HCT116 (cell line): ENCODE data around the gene DACT1. TPM values are rescaled to one million over a fixed set of nuclear protein-coding genes. Genes with fewer than 3 reads are reported as not detected.

Experiments
- ATAC-seq: fragments of 200-7000 bp; cut with Tn5 transposase; 2 replicates; pipeline ENCODE4 v1.9.1; 2020; ENCODE audit warnings: mild to moderate bottlenecking, moderate library complexity
- BruUV-seq: library from RNA; stranded (reverse); fragments of 400-500 nt; replicated peaks from 2 replicates; lab custom pipeline; 2021; lab: Mats Ljungman, UMichigan
- CTCF ChIA-PET: fragments of 300-600 bp; sonication (Branson Sonifier 250); formaldehyde crosslinking; loops from one replicate; lab custom pipeline; 2021; ENCODE audit warnings: antibody characterized with exemption; lab: Charles Lee
- POLR2A ChIA-PET: fragments of 300-600, 350-600 bp; sonication (Branson Sonifier 250); formaldehyde crosslinking; loops from one replicate; lab custom pipeline; 2021; ENCODE audit warnings: antibody characterized with exemption; lab: Charles Lee
- RAD21 ChIA-PET, 2 experiments: fragments of 300-600 bp; sonication (Branson Sonifier 250); formaldehyde crosslinking; loops; one replicate each; lab custom pipeline; 2023; ENCODE audit warnings: low total read pairs in 2 of 2; ENCODE audit not compliant: uncharacterized antibody in 2 of 2, unreplicated experiment in 2 of 2, low non-redundant PET in 1 of 2; lab: Charles Lee
- DNase-seq: peaks from one replicate; pipeline ENCODE4 v3.0.0-alpha.2; 2010; ENCODE audit warnings: low read depth, low spot score
- H2AFZ ChIP-seq: fragments of 200-600 bp; shearing (Covaris generic), sonication (generic); 2 replicates; pipeline ENCODE4 v1.6.1; 2017; ENCODE audit warnings: low read depth, mixed run types, mixed read lengths, antibody characterized with exemption, low read length; ENCODE audit not compliant: poor library complexity, severe bottlenecking
- H3K27ac ChIP-seq: 2 replicates; pipeline ENCODE4 v1.5.1; 2012; ENCODE audit warnings: low read depth, low read length
- H3K27me3 ChIP-seq: fragments of 200-600 bp; sonication (generic); 2 replicates; pipeline ENCODE4 v1.6.1; 2016; ENCODE audit warnings: mixed run types, low read length, mixed read lengths; ENCODE audit not compliant: insufficient read depth
- H3K36me3 ChIP-seq, 2 experiments: fragments of 200-500 bp in 1 of 2; fragments of 200-600 bp in 1 of 2; sonication (Bioruptor generic) in 1 of 2; sonication (generic) in 1 of 2; 2 replicates each; pipeline versions ENCODE4 v1.5.1 to v1.6.1; 2014 to 2016; ENCODE audit warnings: low read length in 2 of 2, inconsistent platforms in 1 of 2, mixed read lengths in 1 of 2, mixed run types in 1 of 2; ENCODE audit not compliant: insufficient read depth in 2 of 2, control insufficient read depth in 1 of 2
- H3K4me1 ChIP-seq, 2 experiments: fragments of 200-600 bp in 1 of 2; sonication (generic) in 1 of 2; 2 replicates each; pipeline versions ENCODE4 v1.5.1 to v1.6.1; 2012 to 2017; ENCODE audit warnings: low read length in 2 of 2, inconsistent platforms in 1 of 2, mild to moderate bottlenecking in 1 of 2, mixed read lengths in 1 of 2, mixed run types in 1 of 2, moderate library complexity in 1 of 2; ENCODE audit not compliant: insufficient read depth in 2 of 2, control insufficient read depth in 1 of 2
- H3K4me2 ChIP-seq: fragments of 200-600 bp; sonication (generic); 2 replicates; pipeline ENCODE4 v1.6.1; 2017; ENCODE audit warnings: mixed run types, low read length, mixed read lengths
- H3K4me3 ChIP-seq, 2 experiments: fragments of 200-600 bp in 1 of 2; sonication (generic) in 1 of 2; replicated peaks in 1 of 2; 2 replicates each; pipeline ENCODE4 v1.5.1; 2011 to 2016; ENCODE audit warnings: low read length in 2 of 2, control low read depth in 1 of 2, low read depth in 1 of 2, mild to moderate bottlenecking in 1 of 2, mixed read lengths in 1 of 2, mixed run types in 1 of 2
- H3K79me2 ChIP-seq: fragments of 200-600 bp; sonication (generic); 2 replicates; pipeline ENCODE4 v1.6.1; 2017; ENCODE audit warnings: mild to moderate bottlenecking, mixed run types, low read length, moderate library complexity, mixed read lengths; ENCODE audit not compliant: insufficient read depth
- H3K9ac ChIP-seq: fragments of 200-600 bp; sonication (generic); 2 replicates; pipeline ENCODE4 v1.6.1; 2016; ENCODE audit warnings: low read length, mixed read lengths
- H3K9me2 ChIP-seq: fragments of 200-600 bp; sonication (generic), shearing (Covaris generic); 2 replicates; pipeline ENCODE4 v1.6.1; 2017; ENCODE audit warnings: mixed run types, mild to moderate bottlenecking, moderate library complexity; ENCODE audit not compliant: insufficient read depth
- H3K9me3 ChIP-seq, 2 experiments: fragments of 200-500 bp in 1 of 2; fragments of 200-600 bp in 1 of 2; sonication (Bioruptor generic) in 1 of 2; sonication (generic) in 1 of 2; 2 replicates each; pipeline ENCODE4 v1.6.1; 2014 to 2017; ENCODE audit warnings: low read length in 2 of 2, mixed read lengths in 2 of 2, inconsistent platforms in 1 of 2, low read depth in 1 of 2, mild to moderate bottlenecking in 1 of 2, mixed run types in 1 of 2, moderate library complexity in 1 of 2; ENCODE audit not compliant: control insufficient read depth in 1 of 2, insufficient read depth in 1 of 2
- H4K20me1 ChIP-seq: fragments of 200-600 bp; sonication (generic), shearing (Covaris generic); 2 replicates; pipeline ENCODE4 v1.6.1; 2017; ENCODE audit warnings: mixed run types, mild to moderate bottlenecking, moderate library complexity; ENCODE audit not compliant: insufficient read depth
- CBX3 ChIP-seq: IDR thresholded peaks from 2 replicates; pipeline ENCODE4 v1.6.1; 2012; ENCODE audit warnings: low read depth
- EGR1 ChIP-seq: IDR thresholded peaks from 2 replicates; pipeline ENCODE4 v1.6.1; 2012; ENCODE audit warnings: low read depth
- ELF1 ChIP-seq: IDR thresholded peaks from 2 replicates; pipeline ENCODE4 v1.6.1; 2012; ENCODE audit warnings: low read depth, borderline replicate concordance
- EZH2 ChIP-seq: fragments of 200-600 bp; sonication (generic); IDR thresholded peaks from 2 replicates; pipeline ENCODE4 v1.6.1; 2017; ENCODE audit warnings: antibody characterized with exemption, mixed run types
- EZH2phosphoT487 ChIP-seq: fragments of 200-600 bp; IDR thresholded peaks from 2 replicates; pipeline ENCODE4 v1.6.1; 2018; ENCODE audit warnings: antibody characterized with exemption, borderline replicate concordance
- JUND ChIP-seq: IDR thresholded peaks from 2 replicates; pipeline ENCODE4 v1.6.1; 2012
- POLR2A ChIP-seq: IDR thresholded peaks from 2 replicates; pipeline ENCODE4 v1.7.0; 2011; ENCODE audit warnings: borderline replicate concordance; ENCODE audit not compliant: insufficient read depth, insufficient read length; ENCODE audit errors: extremely low read depth
- SIN3A ChIP-seq: IDR thresholded peaks from 2 replicates; pipeline ENCODE4 v1.6.1; 2012; ENCODE audit warnings: low read depth
- SRF ChIP-seq: IDR thresholded peaks from 2 replicates; pipeline ENCODE4 v1.6.1; 2012; ENCODE audit warnings: low read depth
- ZNF274 ChIP-seq: fragments of 200-500 bp; sonication (Bioruptor generic); IDR thresholded peaks from 2 replicates; pipeline ENCODE4 v1.6.1; 2014; ENCODE audit warnings: mild to moderate bottlenecking, low read depth, low read length, inconsistent platforms
- intact Hi-C: fragments of 100-400 bp; cut with micrococcal nuclease; formaldehyde crosslinking; loops from 2 replicates; pipeline ENCODE4 v1.10.0; 2022
- total RNA-seq: library from RNA; stranded (reverse); gene quantifications from one replicate; pipeline ENCODE4 v1.2.1, GENCODE V29; 2021; ENCODE audit not compliant: unreplicated experiment
- TF ChIP-seq, protein P1 (sequence below): IDR thresholded peaks from 2 replicates; pipeline ENCODE4 v1.6.1; 2012; ENCODE audit warnings: low read depth
- TF ChIP-seq, protein P2 (sequence below): IDR thresholded peaks from 2 replicates; pipeline ENCODE4 v1.6.1; 2012
- TF ChIP-seq, protein P3 (sequence below): IDR thresholded peaks from 2 replicates; pipeline ENCODE4 v1.6.1; 2012
- TF ChIP-seq, protein P4 (sequence below): IDR thresholded peaks from 2 replicates; pipeline ENCODE4 v1.6.1; 2011; ENCODE audit warnings: mild to moderate bottlenecking, low read length, moderate library complexity; ENCODE audit not compliant: insufficient replicate concordance; ENCODE audit errors: extremely low read depth
- TF ChIP-seq, protein P5 (sequence below), 3 experiments: fragments of 200-600 bp in 1 of 3; sonication (generic) in 1 of 3; IDR thresholded peaks in 2 of 3; conservative IDR thresholded peaks in 1 of 3; 2 replicates each; pipeline ENCODE4 v1.5.1; 2012 to 2017; ENCODE audit warnings: low read depth in 2 of 3, low read length in 2 of 3, antibody characterized with exemption in 1 of 3, borderline replicate concordance in 1 of 3, control low read depth in 1 of 3, mild to moderate bottlenecking in 1 of 3, mixed read lengths in 1 of 3, mixed run types in 1 of 3, moderate library complexity in 1 of 3; ENCODE audit not compliant: insufficient read depth in 1 of 3

The DACT1 gene
- total RNA-seq, 1 experiment from 2014 or later = 1.6 TPM

DNA sequence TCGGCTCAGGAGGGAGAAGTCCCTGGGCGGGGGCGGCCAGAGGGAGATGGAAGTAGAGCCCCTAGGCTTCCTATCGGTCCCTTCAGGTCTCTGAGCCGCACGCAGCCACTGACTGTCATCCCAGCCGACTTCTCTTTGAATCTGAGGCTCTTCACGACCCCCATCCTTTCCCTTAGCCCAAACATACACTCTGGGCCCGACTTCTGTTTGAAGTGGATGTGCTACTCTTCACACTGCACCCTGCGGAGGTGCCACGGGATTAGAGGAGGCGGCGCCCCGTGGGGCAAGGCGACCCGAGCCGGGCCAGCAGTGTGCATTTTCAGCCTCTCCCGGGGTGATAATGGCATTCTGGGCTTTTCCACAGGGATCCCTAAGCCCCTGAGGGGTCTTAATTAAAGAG, 6.0 kb upstream of the DACT1 start:
- no TSS peak for BruUV-seq
- no peak for DNase-seq
- no peaks in the 10 kb centered on the region for H3K9me3 ChIP-seq
- ATAC-seq = no peak
- ChIA-PET POLR2A (no interaction called here), CTCF (no interaction called here), RAD21 (no interaction called here)
- H3K27ac ChIP-seq = no peak overlapping the region
- peaks cover 0 to 23% of the 10 kb centered on the region in 2 experiments; a peak in 2 of 4 replicates for H3K4me1 ChIP-seq
- H4K20me1 ChIP-seq = no peaks in the 10 kb centered on the region
- H3K36me3 ChIP-seq = no peaks in the 10 kb centered on the region
- no peak overlapping the region for H2AFZ ChIP-seq
- no peak overlapping the region for H3K9ac ChIP-seq
- H3K27me3 ChIP-seq = no peaks in the 10 kb centered on the region
- H3K4me2 ChIP-seq = no peak overlapping the region
- no peaks in the 10 kb centered on the region for H3K9me2 ChIP-seq
- intact Hi-C loops = no loop called here
- TF ChIP-seq, protein P1, sequence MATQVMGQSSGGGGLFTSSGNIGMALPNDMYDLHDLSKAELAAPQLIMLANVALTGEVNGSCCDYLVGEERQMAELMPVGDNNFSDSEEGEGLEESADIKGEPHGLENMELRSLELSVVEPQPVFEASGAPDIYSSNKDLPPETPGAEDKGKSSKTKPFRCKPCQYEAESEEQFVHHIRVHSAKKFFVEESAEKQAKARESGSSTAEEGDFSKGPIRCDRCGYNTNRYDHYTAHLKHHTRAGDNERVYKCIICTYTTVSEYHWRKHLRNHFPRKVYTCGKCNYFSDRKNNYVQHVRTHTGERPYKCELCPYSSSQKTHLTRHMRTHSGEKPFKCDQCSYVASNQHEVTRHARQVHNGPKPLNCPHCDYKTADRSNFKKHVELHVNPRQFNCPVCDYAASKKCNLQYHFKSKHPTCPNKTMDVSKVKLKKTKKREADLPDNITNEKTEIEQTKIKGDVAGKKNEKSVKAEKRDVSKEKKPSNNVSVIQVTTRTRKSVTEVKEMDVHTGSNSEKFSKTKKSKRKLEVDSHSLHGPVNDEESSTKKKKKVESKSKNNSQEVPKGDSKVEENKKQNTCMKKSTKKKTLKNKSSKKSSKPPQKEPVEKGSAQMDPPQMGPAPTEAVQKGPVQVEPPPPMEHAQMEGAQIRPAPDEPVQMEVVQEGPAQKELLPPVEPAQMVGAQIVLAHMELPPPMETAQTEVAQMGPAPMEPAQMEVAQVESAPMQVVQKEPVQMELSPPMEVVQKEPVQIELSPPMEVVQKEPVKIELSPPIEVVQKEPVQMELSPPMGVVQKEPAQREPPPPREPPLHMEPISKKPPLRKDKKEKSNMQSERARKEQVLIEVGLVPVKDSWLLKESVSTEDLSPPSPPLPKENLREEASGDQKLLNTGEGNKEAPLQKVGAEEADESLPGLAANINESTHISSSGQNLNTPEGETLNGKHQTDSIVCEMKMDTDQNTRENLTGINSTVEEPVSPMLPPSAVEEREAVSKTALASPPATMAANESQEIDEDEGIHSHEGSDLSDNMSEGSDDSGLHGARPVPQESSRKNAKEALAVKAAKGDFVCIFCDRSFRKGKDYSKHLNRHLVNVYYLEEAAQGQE = no peak
- TF ChIP-seq CBX3 (no peak), ELF1 (no peak), SIN3A (no peak), EGR1 (no peak), EZH2phosphoT487 (no peak), JUND (no peak), SRF (no peak), EZH2 (no peak), POLR2A (no peak), ZNF274 (no peak)
- TF ChIP-seq, protein P2, sequence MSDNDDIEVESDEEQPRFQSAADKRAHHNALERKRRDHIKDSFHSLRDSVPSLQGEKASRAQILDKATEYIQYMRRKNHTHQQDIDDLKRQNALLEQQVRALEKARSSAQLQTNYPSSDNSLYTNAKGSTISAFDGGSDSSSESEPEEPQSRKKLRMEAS = no peak
- TF ChIP-seq, protein P3, sequence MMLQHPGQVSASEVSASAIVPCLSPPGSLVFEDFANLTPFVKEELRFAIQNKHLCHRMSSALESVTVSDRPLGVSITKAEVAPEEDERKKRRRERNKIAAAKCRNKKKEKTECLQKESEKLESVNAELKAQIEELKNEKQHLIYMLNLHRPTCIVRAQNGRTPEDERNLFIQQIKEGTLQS = no peak
- TF ChIP-seq, protein P4, sequence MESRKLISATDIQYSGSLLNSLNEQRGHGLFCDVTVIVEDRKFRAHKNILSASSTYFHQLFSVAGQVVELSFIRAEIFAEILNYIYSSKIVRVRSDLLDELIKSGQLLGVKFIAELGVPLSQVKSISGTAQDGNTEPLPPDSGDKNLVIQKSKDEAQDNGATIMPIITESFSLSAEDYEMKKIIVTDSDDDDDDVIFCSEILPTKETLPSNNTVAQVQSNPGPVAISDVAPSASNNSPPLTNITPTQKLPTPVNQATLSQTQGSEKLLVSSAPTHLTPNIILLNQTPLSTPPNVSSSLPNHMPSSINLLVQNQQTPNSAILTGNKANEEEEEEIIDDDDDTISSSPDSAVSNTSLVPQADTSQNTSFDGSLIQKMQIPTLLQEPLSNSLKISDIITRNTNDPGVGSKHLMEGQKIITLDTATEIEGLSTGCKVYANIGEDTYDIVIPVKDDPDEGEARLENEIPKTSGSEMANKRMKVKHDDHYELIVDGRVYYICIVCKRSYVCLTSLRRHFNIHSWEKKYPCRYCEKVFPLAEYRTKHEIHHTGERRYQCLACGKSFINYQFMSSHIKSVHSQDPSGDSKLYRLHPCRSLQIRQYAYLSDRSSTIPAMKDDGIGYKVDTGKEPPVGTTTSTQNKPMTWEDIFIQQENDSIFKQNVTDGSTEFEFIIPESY = no peak
- TF ChIP-seq, protein P5, sequence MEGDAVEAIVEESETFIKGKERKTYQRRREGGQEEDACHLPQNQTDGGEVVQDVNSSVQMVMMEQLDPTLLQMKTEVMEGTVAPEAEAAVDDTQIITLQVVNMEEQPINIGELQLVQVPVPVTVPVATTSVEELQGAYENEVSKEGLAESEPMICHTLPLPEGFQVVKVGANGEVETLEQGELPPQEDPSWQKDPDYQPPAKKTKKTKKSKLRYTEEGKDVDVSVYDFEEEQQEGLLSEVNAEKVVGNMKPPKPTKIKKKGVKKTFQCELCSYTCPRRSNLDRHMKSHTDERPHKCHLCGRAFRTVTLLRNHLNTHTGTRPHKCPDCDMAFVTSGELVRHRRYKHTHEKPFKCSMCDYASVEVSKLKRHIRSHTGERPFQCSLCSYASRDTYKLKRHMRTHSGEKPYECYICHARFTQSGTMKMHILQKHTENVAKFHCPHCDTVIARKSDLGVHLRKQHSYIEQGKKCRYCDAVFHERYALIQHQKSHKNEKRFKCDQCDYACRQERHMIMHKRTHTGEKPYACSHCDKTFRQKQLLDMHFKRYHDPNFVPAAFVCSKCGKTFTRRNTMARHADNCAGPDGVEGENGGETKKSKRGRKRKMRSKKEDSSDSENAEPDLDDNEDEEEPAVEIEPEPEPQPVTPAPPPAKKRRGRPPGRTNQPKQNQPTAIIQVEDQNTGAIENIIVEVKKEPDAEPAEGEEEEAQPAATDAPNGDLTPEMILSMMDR (IDR thresholded peaks at IDR 0.05 in 2 of 3, conservative IDR thresholded peaks at IDR 0.05 in 1 of 3; ENCODE audit: borderline replicate concordance in 1 of 3, insufficient read depth in 1 of 3, low read depth in 2 of 3, low read length in 2 of 3) = no peak
- TF ChIP-seq, all 23 proteins: peak for 0
- H3K79me2 ChIP-seq = no peaks in the 10 kb centered on the region
- no peak overlapping the region for H3K4me3 ChIP-seq
